ENCODE measurements around the gene ACSM5.

DNA sequence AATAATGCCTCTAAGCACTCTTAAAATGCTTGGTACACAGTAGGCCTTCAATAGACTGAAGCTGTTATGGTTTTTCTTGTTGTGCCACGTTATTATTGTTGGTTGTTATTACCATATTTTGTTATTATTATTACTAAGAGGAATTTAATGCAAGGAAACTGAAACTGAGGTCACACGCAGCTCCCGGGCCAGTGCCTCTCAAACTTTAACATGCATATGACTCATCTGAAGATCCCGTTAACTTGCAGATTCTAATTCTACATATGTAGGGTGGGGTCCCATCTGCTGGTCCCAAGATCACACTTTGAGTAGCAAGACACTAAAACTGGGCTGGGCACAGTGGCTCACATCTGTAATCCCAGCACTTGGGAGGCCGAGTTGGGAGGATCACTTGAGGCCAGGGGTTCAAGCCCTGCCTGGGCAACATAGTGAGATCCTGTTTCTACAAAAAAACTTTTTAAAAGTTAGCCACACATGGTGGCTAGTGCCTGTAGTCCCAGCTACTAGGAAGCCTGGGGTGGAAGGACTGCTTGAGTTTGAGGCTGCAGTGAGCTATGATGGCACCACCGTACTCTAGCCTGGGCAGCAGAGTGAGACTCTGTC lies 888 bp downstream of the ACSM5 start:
- TF ChIP-seq, protein P1, sequence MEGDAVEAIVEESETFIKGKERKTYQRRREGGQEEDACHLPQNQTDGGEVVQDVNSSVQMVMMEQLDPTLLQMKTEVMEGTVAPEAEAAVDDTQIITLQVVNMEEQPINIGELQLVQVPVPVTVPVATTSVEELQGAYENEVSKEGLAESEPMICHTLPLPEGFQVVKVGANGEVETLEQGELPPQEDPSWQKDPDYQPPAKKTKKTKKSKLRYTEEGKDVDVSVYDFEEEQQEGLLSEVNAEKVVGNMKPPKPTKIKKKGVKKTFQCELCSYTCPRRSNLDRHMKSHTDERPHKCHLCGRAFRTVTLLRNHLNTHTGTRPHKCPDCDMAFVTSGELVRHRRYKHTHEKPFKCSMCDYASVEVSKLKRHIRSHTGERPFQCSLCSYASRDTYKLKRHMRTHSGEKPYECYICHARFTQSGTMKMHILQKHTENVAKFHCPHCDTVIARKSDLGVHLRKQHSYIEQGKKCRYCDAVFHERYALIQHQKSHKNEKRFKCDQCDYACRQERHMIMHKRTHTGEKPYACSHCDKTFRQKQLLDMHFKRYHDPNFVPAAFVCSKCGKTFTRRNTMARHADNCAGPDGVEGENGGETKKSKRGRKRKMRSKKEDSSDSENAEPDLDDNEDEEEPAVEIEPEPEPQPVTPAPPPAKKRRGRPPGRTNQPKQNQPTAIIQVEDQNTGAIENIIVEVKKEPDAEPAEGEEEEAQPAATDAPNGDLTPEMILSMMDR (conservative IDR thresholded peaks at IDR 0.05; ENCODE audit: low read depth, low read length), result no peak
- no peak for TF ChIP-seq RAD21 (IDR thresholded peaks at IDR 0.05; ENCODE audit: low read length)
